NCI-H2081 treated with DMSO at 0.1 percent for 48 hours (cell line): Measurements from ENCODE around the gene TBC1D9B.
"Not testable (repeated sequence)": the region's sequence is repeated elsewhere in the genome, so short reads cannot be mapped to it uniquely, and the experiment has no call there.

Experiments
- DNase-seq: peaks from one replicate; lab custom pipeline; 2025; lab: John Stamatoyannopoulos, UW

TBC1D9B gene

GRCh38 chr5:179885491-179886090 lies 22.1 kb downstream of the TBC1D9B start:
- DNase-seq, result no peak

- DNase-seq, result no peak
Measured at GRCh38 chr5:179883163-179883562, 24.5 kb downstream of the TBC1D9B start.

GRCh38 chr5:179882338-179882737 lies 25.4 kb downstream of the TBC1D9B start:
- no peak for DNase-seq

- DNase-seq, result no peak
Measured at GRCh38 chr5:179880848-179881590, 26.7 kb downstream of the TBC1D9B start.

GRCh38 chr5:179880066-179880650 lies 27.5 kb downstream of the TBC1D9B start:
- DNase-seq, result no peak

GRCh38 chr5:179879690-179880010 lies 28.0 kb downstream of the TBC1D9B start:
- DNase-seq, result no peak

GRCh38 chr5:179879003-179879689 lies 28.6 kb downstream of the TBC1D9B start:
- no peak for DNase-seq

- DNase-seq, result no peak
Measured at GRCh38 chr5:179878222-179879002, 29.3 kb downstream of the TBC1D9B start.

GRCh38 chr5:179876610-179876952 lies 31.1 kb downstream of the TBC1D9B start:
- no peak for DNase-seq

GRCh38 chr5:179875741-179876609 lies 31.7 kb downstream of the TBC1D9B start:
- DNase-seq, result no peak

GRCh38 chr5:179874536-179875292 lies 33.0 kb downstream of the TBC1D9B start:
- no peak for DNase-seq

- no peak for DNase-seq
Measured at GRCh38 chr5:179874136-179874535, 33.6 kb downstream of the TBC1D9B start.

- DNase-seq, result no peak
Measured at GRCh38 chr5:179873588-179874110, 34.0 kb downstream of the TBC1D9B start.

GRCh38 chr5:179872828-179873575 lies 34.7 kb downstream of the TBC1D9B start:
- DNase-seq, result no peak

- DNase-seq, result no peak
Measured at GRCh38 chr5:179872055-179872827, 35.5 kb downstream of the TBC1D9B start.

GRCh38 chr5:179871533-179871932 lies 36.2 kb downstream of the TBC1D9B start:
- not testable (repeated sequence) for DNase-seq

- DNase-seq, result no peak
Measured at GRCh38 chr5:179870952-179871351, 36.7 kb downstream of the TBC1D9B start.

GRCh38 chr5:179870403-179870903 lies 37.2 kb downstream of the TBC1D9B start:
- no peak for DNase-seq
